Mesendoderm (in vitro differentiated cells): ENCODE results near the gene GET4.

Experiments
- DNase-seq: peaks from one replicate; pipeline ENCODE4 v3.0.0; 2013
- H2AK5ac ChIP-seq: 2 replicates; pipeline ENCODE4 v1.6.1; 2013; ENCODE audit warnings: low read length, inconsistent platforms
- H2BK120ac ChIP-seq: 2 replicates; pipeline ENCODE4 v1.6.1; 2013; ENCODE audit warnings: low read depth, mild to moderate bottlenecking, low read length, moderate library complexity, mixed read lengths
- H2BK15ac ChIP-seq: replicated peaks from 2 replicates; pipeline ENCODE4 v1.6.1; 2013; ENCODE audit warnings: low read depth, mild to moderate bottlenecking, moderate library complexity
- H2BK5ac ChIP-seq: 2 replicates; pipeline ENCODE4 v1.6.1; 2013; ENCODE audit warnings: low read length, inconsistent platforms
- H3K18ac ChIP-seq: 2 replicates; pipeline ENCODE4 v1.6.1; 2013; ENCODE audit warnings: mild to moderate bottlenecking, low read length, mixed read lengths
- H3K23ac ChIP-seq: one replicate; pipeline ENCODE4 v1.6.1; 2013; ENCODE audit warnings: low read length
- H3K27ac ChIP-seq: 2 replicates; pipeline ENCODE4 v1.5.1; 2013; ENCODE audit warnings: low read depth, mild to moderate bottlenecking, inconsistent platforms, low read length, moderate library complexity
- H3K27me3 ChIP-seq: 2 replicates; pipeline ENCODE4 v1.6.1; 2013; ENCODE audit warnings: low read length, control low read depth, mild to moderate bottlenecking, inconsistent platforms; ENCODE audit not compliant: insufficient read depth, poor library complexity
- H3K36me3 ChIP-seq: 2 replicates; pipeline ENCODE4 v1.6.1; 2013; ENCODE audit warnings: low read length, inconsistent platforms; ENCODE audit not compliant: control insufficient read depth, insufficient read depth
- H3K4ac ChIP-seq: one replicate; pipeline ENCODE4 v1.6.1; 2013; ENCODE audit warnings: low read depth, mild to moderate bottlenecking, low read length, moderate library complexity
- H3K4me1 ChIP-seq: 2 replicates; pipeline ENCODE4 v1.6.1; 2013; ENCODE audit warnings: low read depth, low read length, inconsistent platforms; ENCODE audit not compliant: control insufficient read depth
- H3K4me2 ChIP-seq: 2 replicates; pipeline ENCODE4 v1.6.1; 2013; ENCODE audit warnings: low read length
- H3K4me3 ChIP-seq: 2 replicates; pipeline ENCODE4 v1.5.1; 2013; ENCODE audit warnings: mild to moderate bottlenecking, low read length
- H3K56ac ChIP-seq: one replicate; pipeline ENCODE4 v1.6.1; 2013; ENCODE audit warnings: low read length
- H3K79me1 ChIP-seq: 2 replicates; pipeline ENCODE4 v1.6.1; 2013; ENCODE audit warnings: low read length, inconsistent platforms
- H3K79me2 ChIP-seq: 2 replicates; pipeline ENCODE4 v1.6.1; 2013; ENCODE audit warnings: mild to moderate bottlenecking, low read length; ENCODE audit not compliant: control insufficient read depth, insufficient read depth
- H3K9ac ChIP-seq: 2 replicates; pipeline ENCODE4 v1.6.1; 2013; ENCODE audit warnings: low read length, inconsistent platforms
- H4K5ac ChIP-seq: one replicate; pipeline ENCODE4 v1.6.1; 2013; ENCODE audit warnings: low read length
- H4K8ac ChIP-seq: one replicate; pipeline ENCODE4 v1.6.1; 2013; ENCODE audit warnings: low read depth, mild to moderate bottlenecking, control low read depth, low read length, moderate library complexity
- WGBS: extraction: QIAGEN DNeasy Blood & Tissue Kit; methylation state at CpG from one replicate; pipeline ENCODE4 v1.1.7; 2013; ENCODE audit warnings: low lambda C conversion rate, missing lambda C conversion rate; ENCODE audit not compliant: insufficient coverage; ENCODE audit errors: extremely low coverage; 5-methylcytosine and 5-hydroxymethylcytosine counted together

Gene GET4

DNA sequence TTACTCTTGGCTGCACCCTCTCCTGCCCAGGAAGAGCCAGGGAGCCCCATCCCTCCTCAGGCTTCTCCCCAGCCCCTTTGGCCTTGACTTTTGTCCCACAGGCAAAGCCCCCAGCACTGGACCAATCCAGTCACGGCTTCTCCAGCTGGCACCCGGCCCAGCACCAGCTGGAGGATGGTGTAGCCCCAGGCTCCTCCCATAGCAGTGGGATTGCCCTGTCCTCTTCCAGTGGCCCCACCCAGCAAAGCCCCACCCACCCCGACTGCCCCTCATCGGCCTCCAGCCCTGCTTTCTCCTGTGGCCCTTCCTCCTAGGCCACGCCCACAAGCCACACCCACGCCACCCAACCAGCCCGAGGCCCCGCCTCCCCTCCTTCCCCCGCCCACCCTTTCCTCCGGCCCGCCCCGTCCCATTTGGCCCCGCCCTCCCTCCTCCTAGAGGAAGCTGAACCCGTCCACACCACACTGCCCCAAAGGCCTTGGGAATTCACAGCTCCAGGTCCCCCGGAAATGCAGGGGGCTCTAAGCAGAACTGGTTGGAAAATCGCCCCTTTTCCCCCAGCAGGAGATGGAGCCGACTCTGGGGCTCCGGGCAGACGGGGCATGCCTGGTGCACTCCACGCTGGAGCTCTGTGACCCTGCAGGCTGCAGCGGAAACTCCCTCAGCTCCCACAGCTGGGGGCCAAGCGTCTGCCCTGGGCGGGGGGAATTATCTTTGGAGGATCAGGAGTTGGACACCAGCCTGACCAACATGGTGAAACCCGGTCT, 25.2 kb downstream of the GET4 start:
- Histone ChIP-seq H3K36me3 (peaks cover 2% of the 10 kb centered on the region), H3K79me2 (no peaks in the 10 kb centered on the region), H3K18ac (no peak overlapping the region), H3K4me2 (peak overlapping the region; percentile 8), H3K23ac (no peak overlapping the region), H2BK5ac (no peak overlapping the region), H3K79me1 (no peaks in the 10 kb centered on the region), H3K56ac (peak overlapping the region; percentile 52), H2BK15ac (no peak overlapping the region), H2BK120ac (no peak overlapping the region), H4K8ac (no peak overlapping the region), H2AK5ac (no peak overlapping the region), H3K4me1 (no peaks in the 10 kb centered on the region), H3K4ac (no peak overlapping the region), H3K4me3 (no peak overlapping the region), H4K5ac (no peak overlapping the region), H3K27me3 (no peaks in the 10 kb centered on the region), H3K9ac (peak overlapping the region; percentile 3), H3K27ac (no peak overlapping the region)
- no CpG with 5 or more reads among the region's 24 CpGs for WGBS
- peak; percentile 95 for DNase-seq

DNA sequence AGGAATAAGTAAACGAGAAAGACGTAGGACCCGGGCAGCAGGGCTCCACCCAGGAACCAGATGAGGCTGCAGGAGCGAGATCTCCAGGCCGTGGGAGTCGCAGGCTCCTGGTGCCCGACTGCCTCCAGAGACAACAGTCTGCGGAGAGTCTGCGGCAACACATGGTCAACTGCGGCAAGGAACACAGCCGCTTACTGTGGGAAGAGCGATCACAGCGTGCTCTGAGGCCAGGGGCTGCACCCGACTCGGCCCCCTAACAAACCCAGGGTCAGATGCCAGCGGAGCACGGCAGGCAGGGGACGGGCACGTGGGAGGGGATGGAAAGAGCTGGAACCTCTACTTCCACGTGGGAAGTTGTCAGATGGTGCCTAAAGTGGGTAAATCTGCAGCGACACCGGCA, 26.6 kb downstream of the GET4 start:
- H3K4ac ChIP-seq: no peak overlapping the region
- H3K36me3 ChIP-seq: no peaks in the 10 kb centered on the region
- no peak overlapping the region for H2BK120ac ChIP-seq
- H3K56ac ChIP-seq: no peak overlapping the region
- H3K23ac ChIP-seq: no peak overlapping the region
- H3K79me1 ChIP-seq: no peaks in the 10 kb centered on the region
- no peaks in the 10 kb centered on the region for H3K79me2 ChIP-seq
- H2BK5ac ChIP-seq: no peak overlapping the region
- H3K27ac ChIP-seq: no peak overlapping the region
- H3K9ac ChIP-seq: no peak overlapping the region
- DNase-seq: no peak
- H3K4me1 ChIP-seq: no peaks in the 10 kb centered on the region
- H4K8ac ChIP-seq: no peak overlapping the region
- no peak overlapping the region for H3K4me2 ChIP-seq
- no CpG with 5 or more reads among the region's 22 CpGs for WGBS
- no peak overlapping the region for H4K5ac ChIP-seq
- no peak overlapping the region for H2BK15ac ChIP-seq
- no peak overlapping the region for H3K4me3 ChIP-seq
- H2AK5ac ChIP-seq: no peak overlapping the region
- no peak overlapping the region for H3K18ac ChIP-seq
- no peaks in the 10 kb centered on the region for H3K27me3 ChIP-seq

DNA sequence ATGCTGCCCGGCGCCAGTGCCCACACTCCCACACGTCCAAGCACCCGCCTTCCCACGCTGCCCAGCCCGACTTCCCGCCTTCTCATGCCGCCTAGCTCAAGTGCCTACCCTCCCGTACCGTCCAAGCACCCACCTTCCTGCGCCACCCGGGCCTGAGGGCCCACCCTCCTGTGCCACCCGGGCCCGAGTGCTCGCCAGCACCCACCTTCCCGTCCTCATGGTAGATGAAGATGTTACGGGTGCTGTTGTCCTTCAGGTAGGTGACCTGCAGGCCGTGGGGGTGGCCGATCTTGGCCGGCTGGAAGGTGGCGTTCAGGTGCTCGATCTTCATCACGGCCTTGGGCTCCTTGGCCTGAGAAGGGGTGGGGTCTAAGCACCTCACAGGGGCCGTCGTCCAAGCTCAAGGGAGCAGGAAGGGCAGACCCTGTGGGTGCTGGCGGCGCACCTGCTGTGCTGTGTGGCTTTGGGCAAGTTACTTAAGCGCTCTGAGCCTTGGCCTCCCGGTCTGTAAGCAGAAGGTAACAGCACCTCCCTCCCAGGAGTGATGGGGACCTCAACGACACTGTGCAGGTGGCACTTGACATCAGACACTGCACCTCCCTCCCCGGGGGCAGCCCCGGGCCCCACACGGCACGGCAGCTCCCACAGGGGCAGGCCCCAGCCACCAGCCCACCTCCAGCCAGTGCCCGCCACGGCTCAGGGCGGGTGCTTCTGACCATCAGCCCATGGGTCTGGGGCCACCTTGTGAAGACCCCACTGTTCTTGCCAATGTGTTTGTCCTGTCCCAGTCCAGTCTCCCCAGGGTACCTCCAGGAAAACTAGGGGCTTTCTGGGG, 27.8 kb downstream of the GET4 start:
- Histone ChIP-seq H3K27me3 (no peaks in the 10 kb centered on the region), H2BK5ac (no peak overlapping the region), H4K8ac (no peak overlapping the region), H3K79me1 (no peaks in the 10 kb centered on the region), H3K18ac (no peak overlapping the region), H4K5ac (no peak overlapping the region), H3K27ac (no peak overlapping the region), H3K36me3 (no peaks in the 10 kb centered on the region), H2AK5ac (no peak overlapping the region), H2BK120ac (no peak overlapping the region), H3K23ac (no peak overlapping the region), H3K79me2 (no peaks in the 10 kb centered on the region), H2BK15ac (no peak overlapping the region), H3K4ac (no peak overlapping the region), H3K56ac (no peak overlapping the region), H3K9ac (no peak overlapping the region), H3K4me2 (no peak overlapping the region), H3K4me3 (no peak overlapping the region), H3K4me1 (no peaks in the 10 kb centered on the region)
- WGBS: no CpG with 5 or more reads among the region's 37 CpGs
- no peak for DNase-seq

DNA sequence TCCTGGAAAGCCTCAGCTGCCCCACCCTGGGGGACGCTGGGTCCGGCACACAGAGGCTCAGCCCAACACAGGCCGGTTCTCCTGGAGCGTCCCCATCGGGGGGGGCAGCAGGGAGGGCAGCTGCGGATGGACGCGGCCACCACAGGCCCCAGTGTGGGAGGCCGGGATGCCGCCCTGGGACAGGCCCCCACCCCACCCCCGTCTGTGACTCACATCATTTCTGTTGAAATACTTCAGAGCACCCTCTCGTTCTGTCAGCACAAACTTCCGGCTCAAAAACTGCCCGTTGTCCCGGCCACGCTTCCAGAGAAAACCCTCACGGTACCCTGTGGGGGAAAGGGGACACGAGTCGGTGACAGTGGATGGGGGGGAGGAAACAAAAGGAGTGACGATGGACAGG, 28.5 kb downstream of the GET4 start:
- H2AK5ac ChIP-seq: no peak overlapping the region
- H3K4me3 ChIP-seq: no peak overlapping the region
- H3K36me3 ChIP-seq: no peaks in the 10 kb centered on the region
- no peaks in the 10 kb centered on the region for H3K79me1 ChIP-seq
- no peak overlapping the region for H3K4me2 ChIP-seq
- H2BK5ac ChIP-seq: no peak overlapping the region
- H4K5ac ChIP-seq: no peak overlapping the region
- no peak overlapping the region for H3K56ac ChIP-seq
- H3K4me1 ChIP-seq: no peaks in the 10 kb centered on the region
- no peak overlapping the region for H4K8ac ChIP-seq
- no peaks in the 10 kb centered on the region for H3K79me2 ChIP-seq
- H3K9ac ChIP-seq: no peak overlapping the region
- no peak overlapping the region for H3K23ac ChIP-seq
- WGBS: no CpG with 5 or more reads among the region's 20 CpGs
- no peak overlapping the region for H3K27ac ChIP-seq
- no peak overlapping the region for H2BK15ac ChIP-seq
- no peak overlapping the region for H3K4ac ChIP-seq
- DNase-seq: no peak
- no peaks in the 10 kb centered on the region for H3K27me3 ChIP-seq
- H3K18ac ChIP-seq: no peak overlapping the region
- H2BK120ac ChIP-seq: no peak overlapping the region

DNA sequence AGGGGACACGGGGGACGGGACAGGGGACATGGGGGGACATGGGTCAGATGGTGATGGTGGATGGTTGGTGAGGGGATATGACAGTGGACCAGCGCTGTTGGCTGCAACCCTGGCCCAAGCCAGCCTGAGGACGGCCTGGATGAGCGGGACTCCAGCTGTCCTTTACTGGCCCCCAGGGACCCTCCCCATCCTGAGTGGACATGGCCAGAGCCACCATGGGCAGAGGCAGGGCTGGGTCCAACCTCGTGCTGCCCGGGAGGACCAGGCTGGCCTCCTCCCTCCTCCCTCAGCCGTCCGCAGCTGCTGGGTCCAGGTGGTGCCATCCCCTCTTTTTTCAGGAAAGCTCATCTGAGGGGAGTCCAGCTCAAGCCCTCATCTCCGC, 30.4 kb downstream of the GET4 start:
- Histone ChIP-seq H3K18ac (no peak overlapping the region), H2AK5ac (no peak overlapping the region), H3K23ac (peak overlapping the region; percentile 45), H3K4me3 (no peak overlapping the region), H3K27me3 (no peaks in the 10 kb centered on the region), H3K56ac (no peak overlapping the region), H3K36me3 (no peaks in the 10 kb centered on the region), H3K79me1 (no peaks in the 10 kb centered on the region), H2BK5ac (no peak overlapping the region), H3K4ac (no peak overlapping the region), H3K4me1 (no peaks in the 10 kb centered on the region), H3K4me2 (no peak overlapping the region), H4K5ac (no peak overlapping the region), H3K9ac (no peak overlapping the region), H3K27ac (no peak overlapping the region), H2BK15ac (no peak overlapping the region), H3K79me2 (no peaks in the 10 kb centered on the region), H4K8ac (no peak overlapping the region), H2BK120ac (no peak overlapping the region)
- no peak for DNase-seq
- WGBS: no CpG with 5 or more reads among the region's 10 CpGs
